ENCODE measurements around the gene ORC3. TPM values are rescaled to one million over a fixed set of nuclear protein-coding genes. Genes with fewer than 3 reads are reported as not detected.
"Not testable (repeated sequence)": the region's sequence is repeated elsewhere in the genome, so short reads cannot be mapped to it uniquely, and the experiment has no call there.

Gene ORC3
- polyA plus RNA-seq, 1 donor, result 27.0 TPM

GRCh38 chr6:87701676-87702588 is 112.0 kb downstream of the ORC3 start, which contains the start of gene AKIRIN2:
Gene AKIRIN2, minus strand, starts transcription at chr6:87702233. Its CDS starts 549 bp downstream, at chr6:87701684.
- Histone ChIP-seq H3K9me3 (ENCODE audit: control insufficient read depth, low read depth, low read length) (no peaks in the 10 kb centered on the region), H3K27ac (ENCODE audit: low read length) (peak within 1 kb of the TSS; percentile 98), H3K27me3 (ENCODE audit: control insufficient read depth, insufficient read depth, low read length) (no peaks in the 10 kb centered on the region), H3K4me3 (ENCODE audit: low read length) (peak within 1 kb of the TSS; percentile 93), H3K36me3 (ENCODE audit: control insufficient read depth, insufficient read depth, low read length) (peaks cover 2% of the 10 kb centered on the region), H3K4me1 (ENCODE audit: control insufficient read depth, insufficient read depth, low read length) (peaks cover 10% of the 10 kb centered on the region)
- 10% methylated on average over 2 of the region's 88 CpGs for WGBS (ENCODE audit: insufficient coverage, low lambda C conversion rate)
- DNase-seq, result peak; percentile 98 to 99

- Histone ChIP-seq H3K4me3 (ENCODE audit: low read length) (peak overlapping the region; percentile 93), H3K27me3 (ENCODE audit: control insufficient read depth, insufficient read depth, low read length) (no peaks in the 10 kb centered on the region), H3K36me3 (ENCODE audit: control insufficient read depth, insufficient read depth, low read length) (no peaks in the 10 kb centered on the region), H3K9me3 (ENCODE audit: control insufficient read depth, low read depth, low read length) (no peaks in the 10 kb centered on the region), H3K4me1 (ENCODE audit: control insufficient read depth, insufficient read depth, low read length) (peaks cover 3% of the 10 kb centered on the region), H3K27ac (ENCODE audit: low read length) (peak overlapping the region; percentile 90)
- no peak for DNase-seq
- no CpG with 5 or more reads among the region's 7 CpGs for WGBS (ENCODE audit: insufficient coverage, low lambda C conversion rate)
Observed at GRCh38 chr6:87702589-87702945, 112.6 kb downstream of the ORC3 start.

GRCh38 chr6:87703039-87703438 is 113.1 kb downstream of the ORC3 start:
- Histone ChIP-seq H3K4me3 (ENCODE audit: low read length) (peak overlapping the region; percentile 93), H3K27ac (ENCODE audit: low read length) (peak overlapping the region; percentile 90)
- not testable (repeated sequence) for H3K4me1 ChIP-seq (ENCODE audit: control insufficient read depth, insufficient read depth, low read length); H3K36me3 ChIP-seq (ENCODE audit: control insufficient read depth, insufficient read depth, low read length); H3K27me3 ChIP-seq (ENCODE audit: control insufficient read depth, insufficient read depth, low read length); DNase-seq; H3K9me3 ChIP-seq (ENCODE audit: control insufficient read depth, low read depth, low read length)
- WGBS (ENCODE audit: insufficient coverage, low lambda C conversion rate), result no CpG with 5 or more reads among the region's 19 CpGs

DNA sequence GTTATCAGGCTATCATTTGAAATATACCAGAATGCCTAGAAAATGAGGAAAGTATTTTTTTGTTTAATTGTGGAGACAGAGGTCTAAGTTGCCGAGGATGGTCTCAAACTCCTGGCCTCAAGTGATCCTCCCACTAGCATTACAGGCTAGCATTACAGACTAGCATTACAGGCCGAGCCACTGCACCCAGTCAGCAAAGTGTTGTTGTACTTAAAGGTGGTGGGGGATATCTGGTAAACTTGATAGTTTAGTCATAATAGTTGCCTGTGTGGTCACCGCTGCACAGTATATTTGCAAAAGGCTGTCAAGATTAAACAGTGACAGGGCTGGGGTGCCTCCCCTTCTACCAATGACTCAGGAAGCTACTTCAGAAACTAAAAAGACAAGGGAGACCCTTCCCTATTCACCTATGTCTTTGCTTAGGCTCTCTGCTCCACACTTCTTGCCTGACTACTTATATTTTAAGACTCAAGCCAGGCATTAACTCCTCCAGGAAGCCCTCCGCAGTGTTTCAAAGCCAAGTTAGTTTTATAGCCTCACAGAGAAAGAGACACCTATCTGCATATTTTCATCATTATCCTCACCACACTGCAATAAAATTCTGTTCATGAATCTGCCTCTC is 115.2 kb downstream of the ORC3 start:
- Histone ChIP-seq H3K9me3 (ENCODE audit: control insufficient read depth, low read depth, low read length) (no peaks in the 10 kb centered on the region), H3K27me3 (ENCODE audit: control insufficient read depth, insufficient read depth, low read length) (no peaks in the 10 kb centered on the region), H3K4me1 (ENCODE audit: control insufficient read depth, insufficient read depth, low read length) (peaks cover 3% of the 10 kb centered on the region), H3K4me3 (ENCODE audit: low read length) (no peak overlapping the region), H3K36me3 (ENCODE audit: control insufficient read depth, insufficient read depth, low read length) (no peaks in the 10 kb centered on the region), H3K27ac (ENCODE audit: low read length) (no peak overlapping the region)
- WGBS (ENCODE audit: insufficient coverage, low lambda C conversion rate), result 43% methylated on average over 1 of the region's 4 CpGs
- DNase-seq, result peak in 1 of 2 donors; percentile 19

GRCh38 chr6:87706187-87706966 is 116.4 kb downstream of the ORC3 start:
- WGBS (ENCODE audit: insufficient coverage, low lambda C conversion rate), result 73% methylated on average over 2 of the region's 3 CpGs
- Histone ChIP-seq H3K27me3 (ENCODE audit: control insufficient read depth, insufficient read depth, low read length) (no peaks in the 10 kb centered on the region), H3K27ac (ENCODE audit: low read length) (no peak overlapping the region), H3K9me3 (ENCODE audit: control insufficient read depth, low read depth, low read length) (no peaks in the 10 kb centered on the region), H3K4me3 (ENCODE audit: low read length) (no peak overlapping the region), H3K36me3 (ENCODE audit: control insufficient read depth, insufficient read depth, low read length) (no peaks in the 10 kb centered on the region), H3K4me1 (ENCODE audit: control insufficient read depth, insufficient read depth, low read length) (peaks cover 3% of the 10 kb centered on the region)
- no peak for DNase-seq

- H3K4me3 ChIP-seq (ENCODE audit: low read length); H3K36me3 ChIP-seq (ENCODE audit: control insufficient read depth, insufficient read depth, low read length); H3K27me3 ChIP-seq (ENCODE audit: control insufficient read depth, insufficient read depth, low read length); H3K9me3 ChIP-seq (ENCODE audit: control insufficient read depth, low read depth, low read length); H3K27ac ChIP-seq (ENCODE audit: low read length); H3K4me1 ChIP-seq (ENCODE audit: control insufficient read depth, insufficient read depth, low read length); DNase-seq: not testable (repeated sequence)
- no CpG with 5 or more reads among the region's 7 CpGs for WGBS (ENCODE audit: insufficient coverage, low lambda C conversion rate)
Observed at GRCh38 chr6:87708581-87709427, 118.9 kb downstream of the ORC3 start.

DNA sequence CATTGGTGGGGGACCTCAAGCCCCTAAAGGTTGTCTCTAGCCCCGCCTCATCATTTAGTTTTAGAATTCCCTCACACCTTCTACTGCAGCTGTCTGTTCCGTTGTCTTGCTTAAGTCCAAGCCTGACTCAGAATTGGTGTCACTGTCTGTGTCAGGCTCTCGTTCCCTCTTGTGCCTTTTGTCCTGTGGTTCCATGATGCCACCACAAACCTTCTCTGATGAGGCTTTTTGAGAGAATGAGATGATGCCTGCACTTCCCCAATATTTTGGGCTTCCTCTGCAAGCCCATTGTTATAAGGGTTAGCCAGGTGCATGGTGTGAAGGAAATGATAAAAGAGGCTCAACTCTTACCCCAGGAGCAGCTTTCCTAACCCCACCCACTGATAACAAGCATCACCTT is 120.2 kb downstream of the ORC3 start:
- Histone ChIP-seq H3K4me1 (ENCODE audit: control insufficient read depth, insufficient read depth, low read length) (no peaks in the 10 kb centered on the region), H3K9me3 (ENCODE audit: control insufficient read depth, low read depth, low read length) (no peaks in the 10 kb centered on the region), H3K36me3 (ENCODE audit: control insufficient read depth, insufficient read depth, low read length) (no peaks in the 10 kb centered on the region), H3K4me3 (ENCODE audit: low read length) (no peak overlapping the region), H3K27me3 (ENCODE audit: control insufficient read depth, insufficient read depth, low read length) (no peaks in the 10 kb centered on the region), H3K27ac (ENCODE audit: low read length) (no peak overlapping the region)
- DNase-seq, result no peak
- WGBS (ENCODE audit: insufficient coverage, low lambda C conversion rate), result no CpG with 5 or more reads among the region's 3 CpGs

DNA sequence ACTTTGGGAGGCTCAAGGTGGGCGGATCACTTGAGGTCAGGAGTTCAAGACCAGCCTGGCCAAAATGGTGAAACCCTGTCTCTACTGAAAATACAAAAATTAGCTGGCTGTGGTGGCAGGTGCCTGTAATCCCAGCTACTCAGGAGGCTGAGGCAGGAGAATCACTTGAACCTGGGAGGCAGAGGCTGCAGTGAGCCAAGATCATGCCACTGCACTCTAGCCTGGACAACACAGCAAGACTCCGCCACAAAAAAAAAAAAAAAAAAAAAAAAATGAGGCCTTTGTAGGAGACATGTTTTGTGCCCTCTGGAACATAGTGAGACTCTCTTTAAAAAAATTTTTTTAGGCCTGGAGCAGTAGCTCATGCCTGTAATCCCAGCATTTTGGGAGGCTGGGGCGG is 122.8 kb downstream of the ORC3 start:
- H3K27me3 ChIP-seq (ENCODE audit: control insufficient read depth, insufficient read depth, low read length), result not testable (repeated sequence)
- no CpG with 5 or more reads among the region's 3 CpGs for WGBS (ENCODE audit: insufficient coverage, low lambda C conversion rate)

GRCh38 chr6:87714093-87714842 is 124.3 kb downstream of the ORC3 start:
- no peaks in the 10 kb centered on the region for H3K4me1 ChIP-seq (ENCODE audit: control insufficient read depth, insufficient read depth, low read length)
- no peak overlapping the region for H3K4me3 ChIP-seq (ENCODE audit: low read length)
- no peak overlapping the region for H3K27ac ChIP-seq (ENCODE audit: low read length)
- no peak for DNase-seq
- no peaks in the 10 kb centered on the region for H3K36me3 ChIP-seq (ENCODE audit: control insufficient read depth, insufficient read depth, low read length)
- no peaks in the 10 kb centered on the region for H3K27me3 ChIP-seq (ENCODE audit: control insufficient read depth, insufficient read depth, low read length)
- no CpG with 5 or more reads among the region's 2 CpGs for WGBS (ENCODE audit: insufficient coverage, low lambda C conversion rate)
- no peaks in the 10 kb centered on the region for H3K9me3 ChIP-seq (ENCODE audit: control insufficient read depth, low read depth, low read length)

More for the DNA sequence above, 122.8 kb downstream of the ORC3 start:
- not testable (repeated sequence) for H3K4me1 ChIP-seq (ENCODE audit: control insufficient read depth, insufficient read depth, low read length); H3K36me3 ChIP-seq (ENCODE audit: control insufficient read depth, insufficient read depth, low read length); H3K4me3 ChIP-seq (ENCODE audit: low read length); DNase-seq; H3K27ac ChIP-seq (ENCODE audit: low read length); H3K9me3 ChIP-seq (ENCODE audit: control insufficient read depth, low read depth, low read length)

Measured in large intestine (tissue), 3 donors.